OCI-LY7 (cell line): ENCODE results near the gene CACNA2D1. TPM values are rescaled to one million over a fixed set of nuclear protein-coding genes. Genes with fewer than 3 reads are reported as not detected.

Experiments used
- BruUV-seq: library from RNA; stranded (reverse); fragments of 400-500 nt; replicated peaks from 2 replicates; lab custom pipeline; 2021; lab: Mats Ljungman, UMichigan
- CTCF ChIA-PET: fragments of 300-600 bp; sonication (Branson Sonifier 250); formaldehyde crosslinking; loops from one replicate; lab custom pipeline; 2022; ENCODE audit warnings: antibody characterized with exemption; ENCODE audit not compliant: unreplicated experiment; lab: Charles Lee
- POLR2A ChIA-PET: fragments of 300-600 bp; sonication (Branson Sonifier 250); formaldehyde crosslinking; loops from one replicate; lab custom pipeline; 2022; ENCODE audit warnings: antibody characterized with exemption; lab: Charles Lee
- DNase-seq: peaks from one replicate; pipeline ENCODE4 v3.0.0-alpha.2; 2015; ENCODE audit warnings: low spot score
- H2AFZ ChIP-seq: fragments of 200-600 bp; sonication (generic), shearing (Covaris generic); 2 replicates; pipeline ENCODE4 v1.6.1; 2014; ENCODE audit warnings: mild to moderate bottlenecking, antibody characterized with exemption, low read length, moderate library complexity
- H3K27ac ChIP-seq: fragments of 200-600 bp; sonication (generic); 2 replicates; pipeline ENCODE4 v1.5.1; 2014; ENCODE audit warnings: mixed run types, low read depth, mild to moderate bottlenecking, moderate library complexity, low read length, inconsistent platforms; ENCODE audit not compliant: poor library complexity, severe bottlenecking
- H3K36me3 ChIP-seq: fragments of 200-600 bp; sonication (generic); 2 replicates; pipeline ENCODE4 v1.6.1; 2014; ENCODE audit warnings: mild to moderate bottlenecking, antibody characterized with exemption, low read length, moderate library complexity, mixed read lengths; ENCODE audit not compliant: insufficient read depth
- H3K4me1 ChIP-seq: fragments of 200-600 bp; sonication (generic); 2 replicates; pipeline ENCODE4 v1.5.1; 2014; ENCODE audit warnings: mild to moderate bottlenecking, low read length; ENCODE audit not compliant: insufficient read depth, poor library complexity, severe bottlenecking
- H3K4me2 ChIP-seq: fragments of 200-600 bp; sonication (generic); 2 replicates; pipeline ENCODE4 v1.6.1; 2014; ENCODE audit warnings: mild to moderate bottlenecking, low read length
- H3K4me3 ChIP-seq: fragments of 200-600 bp; sonication (generic); 2 replicates; pipeline ENCODE4 v1.5.1; 2014; ENCODE audit warnings: mild to moderate bottlenecking, low read depth, low read length; ENCODE audit not compliant: poor library complexity, severe bottlenecking
- H3K79me2 ChIP-seq: fragments of 200-600 bp; sonication (generic); 2 replicates; pipeline ENCODE4 v1.6.1; 2016; ENCODE audit warnings: low read depth, mild to moderate bottlenecking, low read length, moderate library complexity, mixed read lengths; ENCODE audit not compliant: insufficient read depth
- H3K9me2 ChIP-seq: fragments of 200-600 bp; sonication (generic); 2 replicates; pipeline ENCODE4 v1.6.1; 2016; ENCODE audit warnings: mild to moderate bottlenecking, low read length, mixed read lengths; ENCODE audit not compliant: insufficient read depth
- H3K9me3 ChIP-seq: fragments of 200-600 bp; sonication (generic); 2 replicates; pipeline ENCODE4 v1.6.1; 2014; ENCODE audit warnings: mild to moderate bottlenecking, mixed run types, low read length, mixed read lengths
- H4K20me1 ChIP-seq: fragments of 200-600 bp; sonication (generic); 2 replicates; pipeline ENCODE4 v1.6.1; 2014; ENCODE audit warnings: mild to moderate bottlenecking, antibody characterized with exemption, low read length, moderate library complexity, mixed read lengths; ENCODE audit not compliant: insufficient read depth
- EZH2phosphoT487 ChIP-seq: fragments of 200-600 bp; sonication (generic); IDR thresholded peaks from 2 replicates; pipeline ENCODE4 v1.6.1; 2018; ENCODE audit warnings: low read depth, borderline replicate concordance, mild to moderate bottlenecking, mixed run types, antibody characterized with exemption, low read length, moderate library complexity, mixed read lengths
- intact Hi-C: fragments of 100-400 bp; cut with micrococcal nuclease; formaldehyde crosslinking; loops from one replicate; pipeline ENCODE4 v1.10.0; 2022; ENCODE audit not compliant: unreplicated experiment
- total RNA-seq, 2 experiments: library from RNA; depleted of rRNA in 1 of 2; stranded (reverse); fragments of >200 nt in 1 of 2; shearing (Covaris generic) in 1 of 2; gene quantifications; 2 replicates each; pipeline ENCODE4 v1.2.3, GENCODE V29; 2014 to 2022
- TF ChIP-seq, protein P1 (sequence below): fragments of 200-600 bp; sonication (generic); conservative IDR thresholded peaks from 2 replicates; pipeline ENCODE4 v1.5.1; 2014; ENCODE audit warnings: mild to moderate bottlenecking, antibody characterized with exemption, low read length, moderate library complexity, mixed read lengths

The CACNA2D1 gene
- total RNA-seq, 2 experiments from 2014 or later: not detected

DNA sequence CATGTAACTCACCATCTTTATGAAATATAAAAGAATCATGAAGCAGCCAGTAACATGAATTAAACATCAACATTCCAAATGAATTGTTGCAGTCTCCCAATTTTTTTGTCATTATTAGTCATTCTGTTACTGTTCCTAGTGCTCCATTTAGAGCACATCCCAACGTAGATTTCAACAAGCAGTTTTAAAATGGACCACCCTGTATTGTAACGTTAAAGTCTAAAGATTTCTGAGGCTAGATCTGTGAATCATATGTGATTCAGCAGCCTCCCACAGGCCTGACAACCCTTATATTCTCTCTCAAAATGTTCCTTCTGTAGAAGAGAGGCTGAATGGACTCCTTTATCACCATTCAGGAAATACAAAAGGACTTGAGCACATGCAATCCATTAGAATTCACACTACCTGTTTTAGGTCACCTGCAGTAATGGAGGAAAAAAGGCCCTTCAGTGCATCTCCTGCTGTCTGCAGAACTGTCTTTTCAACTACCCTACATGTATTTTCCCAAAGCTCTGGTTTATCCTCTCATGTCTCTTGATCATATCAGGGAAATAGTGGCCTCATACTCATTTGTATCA lies 81.4 kb downstream of the CACNA2D1 start:
- POLR2A ChIA-PET: no interaction called here
- no peaks in the 10 kb centered on the region for H3K36me3 ChIP-seq
- no peak for DNase-seq

DNA sequence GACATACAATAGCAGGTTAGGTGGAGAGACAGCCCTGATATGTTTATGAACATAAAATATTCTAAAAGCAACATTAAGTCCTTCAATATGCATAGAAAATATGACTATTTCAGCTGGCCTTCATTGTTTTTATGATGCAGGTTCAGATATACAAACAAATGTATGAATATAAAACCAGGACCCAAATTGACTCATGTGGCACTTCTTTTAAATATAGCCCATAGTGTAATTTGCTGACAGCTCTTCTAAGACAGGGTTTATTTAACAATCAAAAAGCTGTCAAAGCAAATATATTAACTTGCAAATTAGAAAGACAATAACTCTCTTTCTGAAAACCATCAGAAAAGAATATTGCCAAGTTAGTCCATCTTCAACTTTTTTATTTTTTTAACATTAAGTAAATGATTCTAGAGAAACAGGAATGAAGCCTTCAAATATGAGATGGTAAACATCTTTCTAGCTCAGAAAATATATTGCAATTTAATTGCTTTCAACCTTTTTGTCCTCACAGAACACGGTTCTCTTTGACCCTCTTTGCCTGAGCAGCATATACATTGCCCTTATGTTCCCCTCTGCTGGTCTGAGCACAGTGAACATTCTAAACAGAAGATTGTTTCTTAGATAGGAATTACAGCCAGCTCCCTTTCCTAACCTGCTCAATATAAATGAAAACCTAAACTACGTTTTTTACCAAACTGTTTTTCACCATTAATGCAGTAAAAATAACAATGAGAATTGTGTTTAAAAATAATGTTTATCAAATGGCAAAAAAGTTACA lies 82.8 kb downstream of the CACNA2D1 start:
- intact Hi-C loops: no loop called here
- H3K4me2 ChIP-seq: no peak overlapping the region
- ChIA-PET POLR2A (no interaction called here), CTCF (no interaction called here)
- no peaks in the 10 kb centered on the region for H3K79me2 ChIP-seq
- no peaks in the 10 kb centered on the region for H3K4me1 ChIP-seq
- H3K27ac ChIP-seq: no peak overlapping the region
- H3K9me2 ChIP-seq: no peaks in the 10 kb centered on the region
- no peak overlapping the region for H2AFZ ChIP-seq
- no peak for DNase-seq
- no peaks in the 10 kb centered on the region for H4K20me1 ChIP-seq
- no peak overlapping the region for H3K4me3 ChIP-seq
- BruUV-seq: no TSS peak
- no peaks in the 10 kb centered on the region for H3K9me3 ChIP-seq
- H3K36me3 ChIP-seq: no peaks in the 10 kb centered on the region
- TF ChIP-seq, protein P1, sequence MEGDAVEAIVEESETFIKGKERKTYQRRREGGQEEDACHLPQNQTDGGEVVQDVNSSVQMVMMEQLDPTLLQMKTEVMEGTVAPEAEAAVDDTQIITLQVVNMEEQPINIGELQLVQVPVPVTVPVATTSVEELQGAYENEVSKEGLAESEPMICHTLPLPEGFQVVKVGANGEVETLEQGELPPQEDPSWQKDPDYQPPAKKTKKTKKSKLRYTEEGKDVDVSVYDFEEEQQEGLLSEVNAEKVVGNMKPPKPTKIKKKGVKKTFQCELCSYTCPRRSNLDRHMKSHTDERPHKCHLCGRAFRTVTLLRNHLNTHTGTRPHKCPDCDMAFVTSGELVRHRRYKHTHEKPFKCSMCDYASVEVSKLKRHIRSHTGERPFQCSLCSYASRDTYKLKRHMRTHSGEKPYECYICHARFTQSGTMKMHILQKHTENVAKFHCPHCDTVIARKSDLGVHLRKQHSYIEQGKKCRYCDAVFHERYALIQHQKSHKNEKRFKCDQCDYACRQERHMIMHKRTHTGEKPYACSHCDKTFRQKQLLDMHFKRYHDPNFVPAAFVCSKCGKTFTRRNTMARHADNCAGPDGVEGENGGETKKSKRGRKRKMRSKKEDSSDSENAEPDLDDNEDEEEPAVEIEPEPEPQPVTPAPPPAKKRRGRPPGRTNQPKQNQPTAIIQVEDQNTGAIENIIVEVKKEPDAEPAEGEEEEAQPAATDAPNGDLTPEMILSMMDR: no peak
- no peak for TF ChIP-seq EZH2phosphoT487

More for the DNA sequence above, 81.4 kb downstream of the CACNA2D1 start:
- Histone ChIP-seq H4K20me1 (no peaks in the 10 kb centered on the region), H3K4me3 (no peak overlapping the region), H3K9me2 (no peaks in the 10 kb centered on the region), H3K4me1 (no peaks in the 10 kb centered on the region), H3K4me2 (no peak overlapping the region), H3K9me3 (no peaks in the 10 kb centered on the region), H2AFZ (no peak overlapping the region), H3K79me2 (no peaks in the 10 kb centered on the region), H3K27ac (no peak overlapping the region)
- intact Hi-C loops: no loop called here
- TF ChIP-seq, protein P1: no peak
- no TSS peak for BruUV-seq
- CTCF ChIA-PET: no interaction called here

DNA sequence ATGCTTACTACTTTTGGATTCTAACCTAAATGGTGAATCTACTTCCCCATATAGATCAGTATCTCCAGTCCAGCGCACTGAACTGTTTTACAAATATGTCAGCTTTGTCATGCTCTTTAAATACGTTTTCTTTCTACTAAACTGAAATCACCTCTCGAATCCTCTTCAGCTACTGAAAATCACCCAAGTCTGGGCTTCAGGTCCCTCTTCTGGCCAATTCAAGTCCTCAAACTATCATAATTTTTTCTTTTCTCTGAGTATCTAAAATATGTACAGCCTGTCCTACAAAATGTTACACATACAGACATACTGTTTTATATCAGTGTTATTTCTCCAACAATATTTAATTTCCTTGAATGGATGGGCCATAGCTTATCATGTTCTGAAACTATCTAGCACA lies 84.2 kb downstream of the CACNA2D1 start:
- CTCF ChIA-PET: no interaction called here

More for the DNA sequence above, 84.2 kb downstream of the CACNA2D1 start:
- POLR2A ChIA-PET: interaction anchor here (0.6 to 1.0 kb wide), 2 partner anchors 16 to 78 kb away, joined by 3 read pairs; no protein-coding TSS in a partner anchor
- no peak for DNase-seq
- no peaks in the 10 kb centered on the region for H3K9me2 ChIP-seq
- H3K36me3 ChIP-seq: no peaks in the 10 kb centered on the region
- no peak for TF ChIP-seq EZH2phosphoT487
- TF ChIP-seq, protein P1: no peak
- H3K4me1 ChIP-seq: no peaks in the 10 kb centered on the region
- H2AFZ ChIP-seq: no peak overlapping the region
- no peaks in the 10 kb centered on the region for H3K9me3 ChIP-seq
- H3K27ac ChIP-seq: no peak overlapping the region
- no peaks in the 10 kb centered on the region for H4K20me1 ChIP-seq
- H3K79me2 ChIP-seq: no peaks in the 10 kb centered on the region
- H3K4me3 ChIP-seq: no peak overlapping the region
- BruUV-seq: no TSS peak
- H3K4me2 ChIP-seq: no peak overlapping the region
- intact Hi-C loops: no loop called here
